Breast epithelium (tissue), 4 donors: ENCODE measurements around the gene RNU1-4. TPM values are rescaled to one million over a fixed set of nuclear protein-coding genes. Genes with fewer than 3 reads are reported as not detected.
"Not testable (repeated sequence)": the region's sequence is repeated elsewhere in the genome, so short reads cannot be mapped to it uniquely, and the experiment has no call there.

ENCODE experiments used
- DNase-seq, 2 donors: peaks; one replicate each; pipeline ENCODE4 v3.0.0-alpha.2; 2019; ENCODE audit warnings: low spot score in 2 of 2
- H3K27ac ChIP-seq, 2 donors: fragments of 200-600 bp; sonication (generic) in 1 of 2; one replicate each; pipeline ENCODE4 v1.5.1; 2016 to 2019; ENCODE audit warnings: mild to moderate bottlenecking in 1 of 2
- H3K27me3 ChIP-seq, 2 donors: fragments of 200-600 bp; sonication (generic) in 1 of 2; one replicate each; pipeline versions ENCODE4 v1.5.1 to v1.6.0; 2017 to 2019; ENCODE audit warnings: control low read depth in 1 of 2, mild to moderate bottlenecking in 1 of 2
- H3K36me3 ChIP-seq: fragments of 200-600 bp; one replicate; pipeline ENCODE4 v1.5.1; 2019
- H3K4me1 ChIP-seq, 2 donors: fragments of 200-600 bp; sonication (generic); one replicate each; pipeline ENCODE4 v1.5.1; 2016 to 2019; ENCODE audit warnings: control low read depth in 1 of 2
- H3K4me3 ChIP-seq, 3 donors: fragments of 200-600 bp; sonication (generic); 1 replicate in 2 of 3; 2 replicates in 1 of 3; pipeline ENCODE4 v1.5.1; 2016 to 2019; ENCODE audit warnings: mild to moderate bottlenecking in 3 of 3, moderate library complexity in 2 of 3
- H3K9me3 ChIP-seq, 2 donors: fragments of 200-600 bp; sonication (generic) in 1 of 2; one replicate each; pipeline ENCODE4 v1.5.1; 2016 to 2019; ENCODE audit warnings: control low read depth in 1 of 2
- POLR2AphosphoS5 ChIP-seq, 3 donors: sonication (generic); formaldehyde crosslinking; IDR thresholded peaks; one replicate each; pipeline ENCODE4 v1.6.1; 2017; ENCODE audit warnings: antibody characterized with exemption in 3 of 3
- intact Hi-C: fragments of 100-400 bp; cut with DNase I; formaldehyde crosslinking; loops from one replicate; pipeline ENCODE4 v1.15.1; 2023; ENCODE audit warnings: low total_unique reads
- total RNA-seq, 3 donors: library from RNA; depleted of rRNA; stranded (reverse); fragments of >200 nt; gene quantifications; one replicate each; pipeline ENCODE4 v1.1.0, GENCODE V29; 2016

The RNU1-4 gene
- total RNA-seq, 3 donors from 2014 or later = under 0.01 TPM

GRCh38 chr1:16727190-16728111 lies 12.9 kb upstream of the RNU1-4 start:
- DNase-seq = peak; percentile 51 to 60
- H3K9me3 ChIP-seq = no peaks in the 10 kb centered on the region
- no peaks in the 10 kb centered on the region for H3K36me3 ChIP-seq
- no peak overlapping the region for H3K4me3 ChIP-seq
- H3K27me3 ChIP-seq = peaks cover 0 to 13% of the 10 kb centered on the region in 2 donors
- TF ChIP-seq POLR2AphosphoS5 (IDR thresholded peaks at IDR 0.05) = no peak
- H3K4me1 ChIP-seq = no peaks in the 10 kb centered on the region
- intact Hi-C loops = no loop called here
- no peak overlapping the region for H3K27ac ChIP-seq

- H3K4me3 ChIP-seq, DNase-seq, H3K9me3 ChIP-seq, H3K27ac ChIP-seq, intact Hi-C loops, H3K4me1 ChIP-seq, H3K36me3 ChIP-seq: not testable (repeated sequence)
- peaks cover 0 to 13% of the 10 kb centered on the region in 2 donors for H3K27me3 ChIP-seq
These were observed 11.9 kb upstream of the RNU1-4 start for GRCh38 chr1:16728243-16728949.

DNA sequence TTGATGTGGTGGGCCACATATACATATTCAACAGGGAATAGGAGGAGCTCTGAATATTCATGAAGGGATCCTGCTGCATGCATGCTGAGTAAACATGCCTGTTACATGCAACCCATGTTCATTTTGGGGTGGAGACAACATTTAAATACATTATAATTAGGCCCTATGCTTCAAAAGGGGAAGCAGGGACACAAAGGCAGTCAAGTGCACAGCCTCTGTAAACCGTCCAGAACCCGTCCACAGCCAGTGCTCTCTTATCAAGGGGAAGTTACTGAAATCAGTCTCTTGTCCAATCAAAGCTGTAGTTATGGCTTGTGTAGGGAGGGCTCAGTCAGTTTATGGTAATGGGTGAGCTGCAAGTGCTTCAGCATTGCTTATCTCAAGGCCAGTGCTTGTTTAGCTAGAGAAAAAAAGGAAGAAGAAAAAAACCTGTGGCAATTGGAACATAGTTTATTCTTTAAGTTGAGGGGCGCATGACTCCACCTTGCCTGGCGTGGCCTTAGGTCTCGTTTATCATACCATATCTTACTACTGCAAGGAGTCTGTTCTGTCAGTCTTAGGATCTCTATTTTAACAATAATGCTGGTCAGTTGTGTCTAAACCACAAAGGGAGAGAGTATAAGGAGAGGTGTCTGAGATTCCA lies 7.9 kb upstream of the RNU1-4 start:
- H3K4me3 ChIP-seq, H3K36me3 ChIP-seq, H3K9me3 ChIP-seq, H3K27me3 ChIP-seq, H3K27ac ChIP-seq, intact Hi-C loops, H3K4me1 ChIP-seq, DNase-seq: not testable (repeated sequence)

- intact Hi-C loops, H3K9me3 ChIP-seq, H3K4me3 ChIP-seq, H3K36me3 ChIP-seq, H3K27ac ChIP-seq, H3K4me1 ChIP-seq, H3K27me3 ChIP-seq, DNase-seq: not testable (repeated sequence)
These were observed 914 bp downstream of the RNU1-4 start for GRCh38 chr1:16741230-16741629.

DNA sequence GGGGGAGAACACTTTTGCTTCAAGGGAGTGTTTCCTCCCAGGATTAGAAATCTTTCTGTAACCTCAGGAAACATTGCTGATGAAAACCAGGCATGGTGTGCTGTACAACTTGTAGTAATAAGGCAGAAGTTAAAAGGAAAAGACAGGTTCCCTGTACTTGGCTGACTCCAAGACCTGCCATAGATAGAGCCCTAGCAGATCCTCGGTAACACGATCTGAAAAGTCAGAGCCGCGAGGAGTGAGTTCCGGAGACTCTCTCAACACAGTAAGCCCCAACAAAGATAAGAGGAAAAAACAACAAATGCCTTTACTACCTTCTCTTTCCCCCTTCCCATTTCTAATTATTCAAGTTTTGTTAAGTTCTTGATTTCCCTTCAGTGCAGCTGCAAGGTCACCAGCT lies 7.3 kb downstream of the RNU1-4 start:
- H3K4me1 ChIP-seq, H3K27me3 ChIP-seq, H3K36me3 ChIP-seq, intact Hi-C loops, DNase-seq, H3K9me3 ChIP-seq, H3K4me3 ChIP-seq, H3K27ac ChIP-seq: not testable (repeated sequence)

DNA sequence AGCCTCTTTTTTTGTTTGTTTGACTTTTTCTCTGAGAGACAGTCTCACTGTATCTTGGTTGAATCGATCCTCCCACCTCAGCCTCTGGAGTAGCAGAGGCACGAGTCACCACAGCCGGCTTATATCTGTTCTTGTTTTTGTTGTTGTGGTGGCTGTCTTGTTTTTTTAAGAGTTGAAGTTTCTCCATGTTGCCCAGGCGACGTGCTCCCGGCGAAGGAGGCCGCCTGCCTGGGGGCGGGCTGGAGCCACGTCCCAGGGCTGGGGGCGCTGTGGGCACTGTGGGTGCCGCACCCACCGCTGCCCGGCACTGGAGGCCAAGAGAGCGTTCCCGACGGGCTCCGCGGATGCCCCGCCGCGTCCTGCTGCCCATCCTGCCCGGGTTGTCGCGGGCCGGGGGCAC lies 8.4 kb downstream of the RNU1-4 start:
- DNase-seq, H3K4me3 ChIP-seq, intact Hi-C loops, H3K9me3 ChIP-seq, H3K27me3 ChIP-seq, H3K4me1 ChIP-seq, H3K36me3 ChIP-seq, H3K27ac ChIP-seq: not testable (repeated sequence)

DNA sequence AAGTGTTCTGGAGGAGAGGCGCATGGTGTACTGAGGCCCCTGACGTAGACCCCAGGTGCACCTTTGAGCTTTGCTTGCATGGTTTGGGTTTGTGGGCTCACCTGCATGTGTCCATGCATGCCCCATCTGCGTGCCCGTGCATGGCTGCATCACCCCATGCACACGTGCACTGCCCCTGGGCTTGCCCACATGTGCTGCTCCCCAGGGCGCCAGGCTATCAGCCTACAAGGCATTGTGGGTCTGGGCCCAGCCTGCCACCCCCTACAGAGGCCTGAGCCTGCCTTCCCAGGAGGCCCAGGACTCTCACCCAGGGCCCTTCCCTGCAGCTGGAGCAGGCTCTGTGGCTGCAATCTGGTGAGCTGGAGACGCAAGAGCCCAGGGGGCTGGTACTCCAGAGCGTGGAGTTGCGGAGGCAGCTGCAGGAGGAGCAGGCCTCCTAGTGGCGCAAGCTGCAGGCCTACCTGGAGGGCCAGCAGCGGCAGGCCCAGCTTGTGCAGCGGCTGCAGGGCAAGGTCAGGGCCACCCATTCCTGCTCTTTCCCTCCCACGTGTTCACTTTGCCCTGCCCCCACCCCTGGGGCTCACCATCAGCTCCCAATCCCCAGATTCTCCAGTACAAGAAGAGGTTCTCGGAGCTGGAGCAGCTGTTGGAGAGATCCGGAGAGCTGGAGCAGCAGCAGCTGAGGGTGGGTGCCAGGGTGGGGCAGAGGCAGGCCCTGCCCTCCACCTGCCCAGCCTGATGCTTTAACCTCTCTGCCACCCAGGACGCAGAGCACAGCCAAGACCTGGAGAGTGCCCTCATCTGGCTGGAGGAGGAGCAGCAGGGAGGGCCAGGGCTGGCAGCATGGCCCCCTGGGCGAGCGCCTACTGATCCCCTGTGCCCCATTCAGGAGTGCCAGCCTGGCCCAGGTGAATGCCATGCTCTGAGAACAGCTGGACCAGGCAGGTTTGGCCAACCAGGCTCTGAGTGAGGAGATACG lies 9.9 kb downstream of the RNU1-4 start:
- H3K27ac ChIP-seq, H3K9me3 ChIP-seq, intact Hi-C loops, H3K4me3 ChIP-seq, H3K27me3 ChIP-seq, DNase-seq, H3K4me1 ChIP-seq, H3K36me3 ChIP-seq: not testable (repeated sequence)

GRCh38 chr1:16752770-16753169 lies 12.5 kb downstream of the RNU1-4 start:
- H3K27ac ChIP-seq, H3K36me3 ChIP-seq, H3K4me3 ChIP-seq, intact Hi-C loops, H3K9me3 ChIP-seq, H3K4me1 ChIP-seq, H3K27me3 ChIP-seq, DNase-seq: not testable (repeated sequence)

DNA sequence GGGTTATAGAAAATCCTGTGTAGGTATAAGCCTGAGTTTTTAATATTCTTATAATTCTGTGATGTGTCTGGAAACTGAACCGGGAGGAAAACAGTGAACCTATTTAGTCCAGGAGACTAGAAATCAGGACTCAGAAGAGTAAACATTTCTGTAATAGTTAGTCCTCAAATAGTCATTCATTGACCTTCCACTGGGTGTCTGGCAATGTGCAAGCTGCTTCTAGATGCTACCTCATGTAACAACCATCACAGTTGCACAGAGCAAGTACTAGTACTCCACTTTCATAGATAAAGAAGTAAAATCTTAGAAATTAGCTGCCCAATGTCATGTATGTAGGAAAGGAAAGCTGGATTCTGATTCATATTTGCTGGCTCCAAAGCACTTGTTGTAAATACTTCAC lies 15.1 kb downstream of the RNU1-4 start:
- H3K27ac ChIP-seq, DNase-seq, H3K4me3 ChIP-seq, H3K36me3 ChIP-seq, intact Hi-C loops, H3K27me3 ChIP-seq, H3K4me1 ChIP-seq, H3K9me3 ChIP-seq: not testable (repeated sequence)

GRCh38 chr1:16755932-16756331 lies 15.6 kb downstream of the RNU1-4 start:
- H3K27ac ChIP-seq, DNase-seq, intact Hi-C loops, H3K9me3 ChIP-seq, H3K36me3 ChIP-seq, H3K4me1 ChIP-seq, H3K4me3 ChIP-seq, H3K27me3 ChIP-seq: not testable (repeated sequence)

GRCh38 chr1:16757574-16757973 lies 17.3 kb downstream of the RNU1-4 start:
- intact Hi-C loops, H3K27me3 ChIP-seq, H3K9me3 ChIP-seq, H3K27ac ChIP-seq, H3K4me1 ChIP-seq, H3K4me3 ChIP-seq, DNase-seq, H3K36me3 ChIP-seq: not testable (repeated sequence)

GRCh38 chr1:16758060-16758459 lies 17.7 kb downstream of the RNU1-4 start:
- DNase-seq, intact Hi-C loops, H3K27me3 ChIP-seq: not testable (repeated sequence)

More at GRCh38 chr1:16758060-16758459, 17.7 kb downstream of the RNU1-4 start:
- not testable (repeated sequence) for H3K9me3 ChIP-seq, H3K36me3 ChIP-seq, H3K4me3 ChIP-seq, H3K27ac ChIP-seq, H3K4me1 ChIP-seq
